ENCODE results near the gene ADGRD1. TPM values are rescaled to one million over a fixed set of nuclear protein-coding genes. Genes with fewer than 3 reads are reported as not detected.

Gene ADGRD1
- total and polyA plus RNA-seq, 8 donors: 1.4 to 7.3 (median 5.2) TPM

DNA sequence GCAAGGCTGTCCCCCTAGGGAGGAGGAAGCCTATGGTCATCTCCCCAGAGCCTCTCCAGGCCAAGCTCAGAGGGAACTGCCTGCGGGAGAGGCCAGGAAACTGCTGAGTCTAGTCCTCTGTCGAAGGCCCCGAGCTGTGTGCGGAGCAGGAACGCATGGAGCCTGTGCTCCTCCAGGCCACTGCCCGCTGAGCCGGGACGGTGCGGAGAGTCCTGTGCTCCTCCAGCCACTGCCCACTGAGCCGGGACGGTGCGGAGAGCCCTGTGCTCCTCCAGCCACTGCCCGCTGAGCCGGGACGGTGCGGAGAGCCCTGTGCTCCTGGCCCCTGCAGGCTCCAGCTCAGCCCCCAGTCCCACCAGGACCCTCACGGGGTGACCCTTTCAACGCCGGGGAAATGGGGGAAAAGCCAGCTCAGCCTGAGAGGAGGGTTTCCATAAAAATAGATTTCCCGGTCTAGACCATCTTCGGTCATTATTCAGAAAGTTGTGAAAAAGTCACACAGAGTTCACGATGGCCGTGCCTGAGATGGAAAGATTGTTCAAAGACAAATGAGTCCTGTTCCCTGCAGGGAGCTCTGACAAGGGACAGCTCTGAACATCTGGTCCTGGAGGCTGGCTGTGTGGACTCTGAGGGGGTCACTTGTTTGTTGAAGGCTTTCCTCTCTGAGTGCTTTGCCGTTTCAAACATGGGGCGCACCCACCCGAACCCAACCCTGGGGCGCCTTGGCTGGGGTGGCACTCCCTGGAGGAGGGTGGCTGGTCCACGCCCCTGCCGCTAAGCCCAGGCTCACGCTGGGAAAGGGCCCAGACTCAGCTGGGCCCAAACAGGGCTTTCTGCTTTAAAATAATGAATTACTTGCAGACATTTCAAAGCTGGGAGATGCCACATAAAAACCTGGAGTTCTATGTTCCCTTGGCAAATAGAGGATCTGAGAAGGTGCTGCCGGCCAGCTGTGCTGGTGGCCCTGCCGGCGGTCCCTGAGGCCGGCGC lies 85.5 kb downstream of the ADGRD1 start:
- no peaks in the 10 kb centered on the region for H3K36me3 ChIP-seq
- no peak overlapping the region for H3K4me3 ChIP-seq
- no peak overlapping the region for H3K27ac ChIP-seq
- H3K4me1 ChIP-seq: no peaks in the 10 kb centered on the region
- no peaks in the 10 kb centered on the region for H3K27me3 ChIP-seq
- H3K9me3 ChIP-seq: no peaks in the 10 kb centered on the region
- no peak for TF ChIP-seq CTCF (IDR thresholded peaks at IDR 0.05)
- ATAC-seq (no peak), FAIRE-seq (no peak), DNase-seq (peak in 1 of 6 donors; percentile 36)
- intact Hi-C loops (cut with DNase I): no loop called here
- WGBS, 2 donors: 82 to 83% methylated on average over 35 of the region's 35 CpGs

DNA sequence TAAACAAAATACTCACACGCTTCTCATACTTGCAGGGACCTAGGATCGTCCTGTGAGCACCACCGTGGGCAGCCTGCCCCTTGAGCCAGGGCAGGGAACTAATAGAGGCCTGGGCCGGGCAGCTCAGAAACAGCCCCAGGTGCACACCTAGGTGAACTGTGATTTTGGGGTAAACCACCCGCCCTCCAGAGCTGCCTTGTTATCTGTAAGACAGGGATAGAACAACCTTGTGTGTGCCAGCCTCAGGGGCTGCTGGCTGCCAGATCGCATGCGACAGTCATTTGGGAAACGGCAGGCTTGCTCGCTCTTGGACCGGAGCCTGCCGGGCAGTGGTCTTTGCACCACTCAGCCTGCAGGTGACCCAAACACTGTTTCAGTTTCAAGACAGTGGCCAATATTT lies 86.8 kb downstream of the ADGRD1 start:
- ATAC-seq (no peak), DNase-seq (no peak), FAIRE-seq (no peak)
- Histone ChIP-seq H3K9me3 (no peaks in the 10 kb centered on the region), H3K27me3 (no peaks in the 10 kb centered on the region), H3K36me3 (no peaks in the 10 kb centered on the region), H3K4me3 (no peak overlapping the region), H3K27ac (no peak overlapping the region), H3K4me1 (no peaks in the 10 kb centered on the region)
- 83 to 85% methylated on average over 11 of the region's 11 CpGs for WGBS, 2 donors
- no peak for TF ChIP-seq CTCF (IDR thresholded peaks at IDR 0.05)
- intact Hi-C loops (cut with DNase I): no loop called here

GRCh38 chr12:131041216-131041967 lies 87.7 kb downstream of the ADGRD1 start:
- ATAC-seq: no peak
- intact Hi-C loops (cut with DNase I): no loop called here
- FAIRE-seq: no peak

GRCh38 chr12:131041968-131042833 lies 88.5 kb downstream of the ADGRD1 start:
- Histone ChIP-seq H3K9me3 (no peaks in the 10 kb centered on the region), H3K27ac (no peak overlapping the region), H3K27me3 (no peaks in the 10 kb centered on the region), H3K4me1 (no peaks in the 10 kb centered on the region), H3K4me3 (no peak overlapping the region), H3K36me3 (no peaks in the 10 kb centered on the region)
- intact Hi-C loops (cut with DNase I): no loop called here
- ATAC-seq: no peak
- 65 to 73% methylated on average over 29 of the region's 29 CpGs for WGBS, 2 donors
- DNase-seq: no peak
- no peak for TF ChIP-seq CTCF (IDR thresholded peaks at IDR 0.05)
- FAIRE-seq: no peak

More at GRCh38 chr12:131041216-131041967, 87.7 kb downstream of the ADGRD1 start:
- TF ChIP-seq CTCF (IDR thresholded peaks at IDR 0.05): no peak
- Histone ChIP-seq H3K27ac (no peak overlapping the region), H3K4me3 (no peak overlapping the region), H3K9me3 (no peaks in the 10 kb centered on the region), H3K27me3 (no peaks in the 10 kb centered on the region), H3K4me1 (no peaks in the 10 kb centered on the region), H3K36me3 (no peaks in the 10 kb centered on the region)
- 68 to 70% methylated on average over 20 of the region's 20 CpGs for WGBS, 2 donors
- no peak for DNase-seq

Data from pancreas (tissue), 10 donors.